K562 (cell line): ENCODE measurements around the gene SLA2. TPM values are rescaled to one million over a fixed set of nuclear protein-coding genes. Genes with fewer than 3 reads are reported as not detected.

Experiments
- ATAC-seq: fragments of 200-7000 bp; cut with Tn5 transposase; 3 replicates; pipeline ENCODE4 v1.9.1; 2020; ENCODE audit warnings: moderate library complexity
- BruUV-seq: library from RNA; stranded (reverse); fragments of 400-500 nt; replicated peaks from 2 replicates; lab custom pipeline; 2021; lab: Mats Ljungman, UMichigan
- CTCF ChIA-PET: fragments of 300-600 bp; formaldehyde crosslinking; extraction: SDS; loops from one replicate; lab custom pipeline; 2021; ENCODE audit warnings: low intra/inter-chr PET ratio; lab: Yijun Ruan, JAX
- POLR2A ChIA-PET: fragments of 300-600, 350-650 bp; sonication (Branson Sonifier 250); formaldehyde crosslinking; extraction: SDS; loops from one replicate; lab custom pipeline; 2021; ENCODE audit warnings: antibody characterized with exemption, inconsistent platforms; lab: Yijun Ruan, JAX
- DNase-seq, 4 experiments: peaks; one replicate each; pipeline versions ENCODE4 v3.0.0 to v3.0.0-alpha.2; 2011 to 2018; ENCODE audit warnings: low spot score in 3 of 4, mixed read lengths in 3 of 4; ENCODE audit errors: extremely low read depth in 1 of 4
- FAIRE-seq: peaks from 2 replicates; lab custom pipeline; 2011; peaks lifted over from hg19 to GRCh38; lab: Jason Lieb, UNC
- H2AFZ ChIP-seq: 2 replicates; pipeline ENCODE4 v1.6.0; 2011; ENCODE audit warnings: low read depth, low read length, control low read depth, inconsistent platforms
- H3K27ac ChIP-seq: fragments of 200-600 bp; 3 replicates; pipeline ENCODE4 v1.8.0; 2011; ENCODE audit warnings: low read depth, mild to moderate bottlenecking, control low read depth, inconsistent platforms, low read length, moderate library complexity, mixed read lengths; ENCODE audit errors: extremely low read depth
- H3K27me3 ChIP-seq, 2 experiments: fragments of 300-600 bp in 1 of 2; 2 replicates in 1 of 2; 3 replicates in 1 of 2; pipeline versions ENCODE4 v1.6.0 to v1.8.0; 2011; ENCODE audit warnings: inconsistent platforms in 2 of 2, low read length in 2 of 2, mild to moderate bottlenecking in 1 of 2, mixed read lengths in 1 of 2, moderate library complexity in 1 of 2; ENCODE audit not compliant: control insufficient read depth in 2 of 2, insufficient read depth in 2 of 2
- H3K36me3 ChIP-seq: fragments of 300-600 bp; 3 replicates; pipeline ENCODE4 v1.8.0; 2011; ENCODE audit warnings: mild to moderate bottlenecking, low read length, inconsistent platforms; ENCODE audit not compliant: control insufficient read depth, insufficient read depth
- H3K4me1 ChIP-seq, 2 experiments: fragments of 200-600 bp in 1 of 2; replicated peaks in 1 of 2; 2 replicates in 1 of 2; 3 replicates in 1 of 2; pipeline versions ENCODE4 v1.5.1 to v1.8.0; 2011; ENCODE audit warnings: inconsistent platforms in 2 of 2, low read length in 2 of 2, mild to moderate bottlenecking in 1 of 2, mixed read lengths in 1 of 2, moderate library complexity in 1 of 2; ENCODE audit not compliant: control insufficient read depth in 2 of 2, insufficient read depth in 2 of 2
- H3K4me2 ChIP-seq: 2 replicates; pipeline ENCODE4 v1.6.1; 2011; ENCODE audit warnings: low read length, control low read depth, inconsistent platforms, mixed read lengths; ENCODE audit not compliant: insufficient read depth
- H3K4me3 ChIP-seq: fragments of 200-600 bp; sonication (generic), shearing (Covaris generic); 2 replicates; pipeline ENCODE4 v1.5.1; 2016; ENCODE audit warnings: control low read depth, inconsistent platforms
- H3K79me2 ChIP-seq: fragments of 200-600 bp; 3 replicates; pipeline ENCODE4 v1.8.0; 2011; ENCODE audit warnings: low read length, inconsistent platforms; ENCODE audit not compliant: control insufficient read depth, insufficient read depth
- H3K9ac ChIP-seq, 2 experiments: 2 replicates each; pipeline versions ENCODE4 v1.6.0 to v1.6.1; 2011; ENCODE audit warnings: low read depth in 2 of 2, low read length in 2 of 2, control low read depth in 1 of 2, inconsistent platforms in 1 of 2, mild to moderate bottlenecking in 1 of 2, mixed read lengths in 1 of 2; ENCODE audit not compliant: insufficient read depth in 1 of 2
- H3K9me1 ChIP-seq: one replicate; pipeline ENCODE4 v1.6.0; 2011; ENCODE audit warnings: inconsistent platforms, mild to moderate bottlenecking, low read length, moderate library complexity; ENCODE audit not compliant: control insufficient read depth, insufficient read depth
- H3K9me3 ChIP-seq: replicated peaks from 2 replicates; pipeline ENCODE4 v1.5.1; 2011; ENCODE audit warnings: low read depth, low read length, inconsistent platforms; ENCODE audit not compliant: control insufficient read depth, insufficient read depth
- H4K20me1 ChIP-seq: replicated peaks from 2 replicates; pipeline ENCODE4 v1.6.1; 2011; ENCODE audit warnings: low read length, inconsistent platforms, mixed read lengths; ENCODE audit not compliant: control insufficient read depth, insufficient read depth
- ARID1B ChIP-seq: fragments of 450-650 bp; IDR thresholded peaks from 2 replicates; pipeline ENCODE4 v1.6.1; 2016; ENCODE audit warnings: antibody characterized with exemption, mild to moderate bottlenecking, inconsistent platforms
- BRD9 ChIP-seq: fragments of 450-650 bp; IDR thresholded peaks from 2 replicates; pipeline ENCODE4 v1.6.1; 2018; ENCODE audit warnings: low read depth; ENCODE audit not compliant: partially characterized antibody
- CC2D1A ChIP-seq: fragments of 450-650 bp; IDR thresholded peaks from 2 replicates; pipeline ENCODE4 v1.6.1; 2017; ENCODE audit warnings: mild to moderate bottlenecking
- DPF2 ChIP-seq: fragments of 450-650 bp; IDR thresholded peaks from 2 replicates; pipeline ENCODE4 v1.6.1; 2016
- ETV5 ChIP-seq: sonication (generic); formaldehyde crosslinking; IDR thresholded peaks from 2 replicates; pipeline ENCODE4 v1.4.0; 2020; ENCODE audit warnings: low read depth, mild to moderate bottlenecking, missing genetic modification reagents
- MTA1 ChIP-seq: fragments of 450-650 bp; IDR thresholded peaks from 2 replicates; pipeline ENCODE4 v1.6.1; 2017; ENCODE audit warnings: borderline replicate concordance
- NBN ChIP-seq: fragments of 450-650 bp; IDR thresholded peaks from 2 replicates; pipeline ENCODE4 v1.6.1; 2016; ENCODE audit warnings: low read depth, mild to moderate bottlenecking
- NCOA4 ChIP-seq: fragments of 450-650 bp; IDR thresholded peaks from 2 replicates; pipeline ENCODE4 v1.6.1; 2018; ENCODE audit warnings: mild to moderate bottlenecking; ENCODE audit not compliant: partially characterized antibody
- ZBTB2 ChIP-seq: fragments of 450-650 bp; IDR thresholded peaks from 2 replicates; pipeline ENCODE4 v1.6.1; 2016; ENCODE audit warnings: antibody characterized with exemption
- ZNF133 ChIP-seq: fragments of 250-450 bp; sonication (Bioruptor Pico); IDR thresholded peaks from 2 replicates; pipeline ENCODE4 v1.4.0; 2020; ENCODE audit warnings: mild to moderate bottlenecking
- ZNF184 ChIP-seq: sonication (generic); formaldehyde crosslinking; IDR thresholded peaks from 2 replicates; pipeline ENCODE4 v1.5.0; 2020; ENCODE audit warnings: missing genetic modification reagents
- ZNF274 ChIP-seq: IDR thresholded peaks from 2 replicates; pipeline ENCODE4 v1.6.1; 2011; ENCODE audit warnings: low read depth, mild to moderate bottlenecking, low read length, moderate library complexity, borderline replicate concordance
- ZNF436 ChIP-seq: fragments of 250-450, 450-650 bp; sonication (Bioruptor Pico); formaldehyde crosslinking; IDR thresholded peaks from 2 replicates; pipeline ENCODE4 v1.7.0; 2020; ENCODE audit warnings: mild to moderate bottlenecking
- ZNF551 ChIP-seq: fragments of 250-450 bp; sonication (Bioruptor Pico); IDR thresholded peaks from 2 replicates; pipeline ENCODE4 v1.5.0; 2021; ENCODE audit warnings: mild to moderate bottlenecking, moderate library complexity
- ZNF75A ChIP-seq: fragments of 450-650 bp; formaldehyde crosslinking; IDR thresholded peaks from 2 replicates; pipeline ENCODE4 v1.4.0; 2020; ENCODE audit warnings: mild to moderate bottlenecking
- WGBS: fragments of 100-300 bp; shearing (Covaris generic); methylation state at CpG from one replicate; pipeline ENCODE4 v1.1.6; 2016; ENCODE audit warnings: low coverage, mixed read lengths; ENCODE audit not compliant: insufficient coverage; ENCODE audit errors: missing lambda C conversion rate; 5-methylcytosine and 5-hydroxymethylcytosine counted together
- in situ Hi-C: fragments of 300-500 bp; cut with MboI; formaldehyde crosslinking; loops from 4 replicates; pipeline ENCODE4 v1.15.0; 2018; ENCODE audit warnings: inconsistent platforms, mixed read lengths
- intact Hi-C: fragments of 100-400 bp; cut with micrococcal nuclease; formaldehyde crosslinking; loops from 2 replicates; pipeline ENCODE4 v1.14.2; 2022
- polyA plus RNA-seq, 8 experiments: library from polyadenylated mRNA; depleted of rRNA in 4 of 8; stranded (reverse) in 5 of 8; unstranded in 3 of 8; fragments of >200 nt; fragmentation: Nextera tagmentation in 2 of 8; fragmentation: Illumina TruSeq in 1 of 8; extraction: Ambion mirVana in 2 of 8; extraction: Trizol in 1 of 8; gene quantifications; 2 replicates each; pipeline versions ENCODE4 v1.2.1 to v1.2.3, GENCODE V29; 2011 to 2014; ENCODE audit warnings: inconsistent platforms in 1 of 8, missing spikeins in 1 of 8
- total RNA-seq, 7 experiments: library from RNA; depleted of rRNA in 6 of 7; stranded (reverse); fragments of >200 nt in 6 of 7; fragmentation: Illumina TruSeq in 2 of 7; extraction: Trizol in 2 of 7; gene quantifications; 2 replicates each; pipeline versions ENCODE4 v1.2.1 to v1.2.3, GENCODE V29; 2011 to 2021; ENCODE audit warnings: low replicate concordance in 1 of 7
- TF ChIP-seq, protein P1 (sequence below): fragments of 200-800 bp; sonication (Bioruptor generic); IDR thresholded peaks from 2 replicates; pipeline ENCODE4 v1.6.1; 2016; ENCODE audit warnings: missing genetic modification characterization, missing compliant biosample characterization

Gene SLA2
- total and polyA plus RNA-seq, 9 of the 15 experiments (the other 6 are each of a cell fraction or from before 2014, with no cell fraction given): 0.07 TPM; not detected in 7

DNA sequence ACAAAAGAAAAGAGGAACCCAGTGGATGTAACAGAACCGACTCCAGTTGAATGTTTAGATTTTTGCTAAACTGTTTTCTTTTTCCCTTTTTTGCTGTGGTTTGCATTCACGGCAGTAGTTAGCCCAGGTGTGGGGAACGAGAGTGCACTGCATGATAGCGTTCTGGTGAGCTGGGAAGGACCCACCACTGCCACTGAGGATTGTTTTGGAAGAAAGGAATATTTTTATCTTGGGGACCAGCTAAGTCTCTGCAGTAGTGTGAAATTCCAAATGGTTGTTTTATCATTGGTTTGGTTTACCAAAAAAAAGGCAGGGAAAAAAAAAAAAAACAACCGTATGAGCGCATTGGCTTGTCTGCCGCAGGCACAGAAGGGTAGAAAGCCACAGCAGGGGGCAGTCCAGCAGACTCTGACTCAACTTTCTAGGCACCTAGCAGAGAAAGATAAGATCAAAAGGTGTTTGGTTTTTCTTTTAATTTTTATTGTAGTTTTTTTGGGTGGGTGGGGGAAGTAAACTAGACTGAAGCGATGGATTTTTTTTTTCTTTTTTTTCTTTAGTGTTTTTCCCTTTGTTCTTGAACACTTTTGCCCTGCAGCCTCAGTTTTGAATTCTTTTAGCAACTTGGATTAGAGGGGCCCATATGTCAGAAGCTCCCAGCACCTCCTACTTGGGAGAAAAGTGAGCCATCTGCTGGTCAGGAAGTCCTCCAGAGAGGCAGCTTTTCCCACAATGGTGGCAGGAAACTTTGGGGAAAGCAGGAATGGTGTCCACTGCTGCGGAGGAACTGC, 53.9 kb downstream of the SLA2 start:
- Histone ChIP-seq H3K27ac (no peak overlapping the region; the same call in 2 of the 3 replicates), H3K4me1 (peaks cover 7 to 11% of the 10 kb centered on the region in 2 experiments), H3K4me3 (no peak overlapping the region), H3K4me2 (no peak overlapping the region), H3K9me1 (peaks cover 3% of the 10 kb centered on the region), H3K36me3 (peaks cover 18% of the 10 kb centered on the region; the same call in 2 of the 3 replicates), H3K9me3 (no peaks in the 10 kb centered on the region), H3K9ac (peak overlapping the region in 1 of 2 experiments; percentile 50; a peak in 1 of 4 replicates), H2AFZ (no peak overlapping the region), H4K20me1 (peaks cover 7% of the 10 kb centered on the region; the same call in 1 of the 2 replicates), H3K27me3 (no peaks in the 10 kb centered on the region), H3K79me2 (no peaks in the 10 kb centered on the region)
- POLR2A ChIA-PET: interaction anchor here (0.7 to 0.9 kb wide), 3 partner anchors 14 to 593 kb away, joined by 3 to 4 read pairs (median 4); partner anchors contain the start of gene RAB5IF
- TSS peak; percentile 33 for BruUV-seq
- in situ Hi-C loops (no loop called here), intact Hi-C loops (loop anchor here (1.0 kb wide), 1 partner anchor 35 kb away; no protein-coding TSS in a partner anchor)
- 55% methylated on average over 8 of the region's 9 CpGs for WGBS
- FAIRE-seq (peak; percentile 77), ATAC-seq (peak; percentile 68), DNase-seq (peak; percentile 30 to 55 (median 42))
- CTCF ChIA-PET: interaction anchor here (1.3 kb wide), 2 partner anchors 35 to 85 kb away, joined by 3 to 8 read pairs; no protein-coding TSS in a partner anchor
- 0 out of 2 replicates have a peak, but pooled peaks have one; percentile 44 for TF ChIP-seq NBN
- TF ChIP-seq, protein P1, sequence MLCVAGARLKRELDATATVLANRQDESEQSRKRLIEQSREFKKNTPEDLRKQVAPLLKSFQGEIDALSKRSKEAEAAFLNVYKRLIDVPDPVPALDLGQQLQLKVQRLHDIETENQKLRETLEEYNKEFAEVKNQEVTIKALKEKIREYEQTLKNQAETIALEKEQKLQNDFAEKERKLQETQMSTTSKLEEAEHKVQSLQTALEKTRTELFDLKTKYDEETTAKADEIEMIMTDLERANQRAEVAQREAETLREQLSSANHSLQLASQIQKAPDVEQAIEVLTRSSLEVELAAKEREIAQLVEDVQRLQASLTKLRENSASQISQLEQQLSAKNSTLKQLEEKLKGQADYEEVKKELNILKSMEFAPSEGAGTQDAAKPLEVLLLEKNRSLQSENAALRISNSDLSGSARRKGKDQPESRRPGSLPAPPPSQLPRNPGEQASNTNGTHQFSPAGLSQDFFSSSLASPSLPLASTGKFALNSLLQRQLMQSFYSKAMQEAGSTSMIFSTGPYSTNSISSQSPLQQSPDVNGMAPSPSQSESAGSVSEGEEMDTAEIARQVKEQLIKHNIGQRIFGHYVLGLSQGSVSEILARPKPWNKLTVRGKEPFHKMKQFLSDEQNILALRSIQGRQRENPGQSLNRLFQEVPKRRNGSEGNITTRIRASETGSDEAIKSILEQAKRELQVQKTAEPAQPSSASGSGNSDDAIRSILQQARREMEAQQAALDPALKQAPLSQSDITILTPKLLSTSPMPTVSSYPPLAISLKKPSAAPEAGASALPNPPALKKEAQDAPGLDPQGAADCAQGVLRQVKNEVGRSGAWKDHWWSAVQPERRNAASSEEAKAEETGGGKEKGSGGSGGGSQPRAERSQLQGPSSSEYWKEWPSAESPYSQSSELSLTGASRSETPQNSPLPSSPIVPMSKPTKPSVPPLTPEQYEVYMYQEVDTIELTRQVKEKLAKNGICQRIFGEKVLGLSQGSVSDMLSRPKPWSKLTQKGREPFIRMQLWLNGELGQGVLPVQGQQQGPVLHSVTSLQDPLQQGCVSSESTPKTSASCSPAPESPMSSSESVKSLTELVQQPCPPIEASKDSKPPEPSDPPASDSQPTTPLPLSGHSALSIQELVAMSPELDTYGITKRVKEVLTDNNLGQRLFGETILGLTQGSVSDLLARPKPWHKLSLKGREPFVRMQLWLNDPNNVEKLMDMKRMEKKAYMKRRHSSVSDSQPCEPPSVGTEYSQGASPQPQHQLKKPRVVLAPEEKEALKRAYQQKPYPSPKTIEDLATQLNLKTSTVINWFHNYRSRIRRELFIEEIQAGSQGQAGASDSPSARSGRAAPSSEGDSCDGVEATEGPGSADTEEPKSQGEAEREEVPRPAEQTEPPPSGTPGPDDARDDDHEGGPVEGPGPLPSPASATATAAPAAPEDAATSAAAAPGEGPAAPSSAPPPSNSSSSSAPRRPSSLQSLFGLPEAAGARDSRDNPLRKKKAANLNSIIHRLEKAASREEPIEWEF (CRISPR knock-in tag): no peak
- TF ChIP-seq ZNF436 (CRISPR knock-in tag): no peak
- TF ChIP-seq ZBTB2: peak; percentile 33; the same call in 1 of the 2 replicates
- TF ChIP-seq ARID1B: peak; percentile 47; the same call in 1 of the 2 replicates
- TF ChIP-seq ZNF551 (CRISPR knock-in tag): no peak
- TF ChIP-seq ZNF274: no peak
- TF ChIP-seq DPF2: peak; percentile 70
- TF ChIP-seq ZNF184 (CRISPR knock-in tag): no peak
- peak; percentile 55 for TF ChIP-seq BRD9
- TF ChIP-seq CC2D1A: peak; percentile 55; the same call in 1 of the 2 replicates
- no peak; the same call in 1 of the 2 replicates for TF ChIP-seq MTA1
- peak; percentile 99 for TF ChIP-seq ZNF75A
- TF ChIP-seq ETV5 (CRISPR knock-in tag): 0 out of 2 replicates have a peak, but pooled peaks have one; percentile 31
- TF ChIP-seq NCOA4: no peak
- no peak for TF ChIP-seq ZNF133 (CRISPR knock-in tag)
